22Rv1 (cell line): ENCODE data around the gene LAMC1.

Experiments used
- H3K27ac ChIP-seq: fragments of 450-650 bp; 2 replicates; pipeline ENCODE4 v1.5.1; 2017
- CTCF ChIP-seq: fragments of 450-650 bp; IDR thresholded peaks from 2 replicates; pipeline ENCODE4 v1.5.1; 2017; ENCODE audit warnings: mild to moderate bottlenecking
- ZFX ChIP-seq: fragments of 450-650 bp; IDR thresholded peaks from 2 replicates; pipeline ENCODE4 v1.6.1; 2017; ENCODE audit warnings: antibody characterized with exemption, borderline replicate concordance

Gene LAMC1

GRCh38 chr1:183021405-183022201, 1.6 kb upstream of the LAMC1 start:
- peak overlapping the region; percentile 90 for H3K27ac ChIP-seq
- no peak for TF ChIP-seq ZFX
- TF ChIP-seq CTCF, result no peak

GRCh38 chr1:183022202-183023145, 746 bp upstream of the LAMC1 start:
- TF ChIP-seq ZFX (no peak), CTCF (no peak)
- peak overlapping the region; percentile 90 for H3K27ac ChIP-seq

- TF ChIP-seq ZFX, result no peak
- TF ChIP-seq CTCF, result peak; percentile 79
- peak overlapping the region; percentile 90 for H3K27ac ChIP-seq
Measured at GRCh38 chr1:183023601-183024316, 539 bp downstream of the LAMC1 start.

- peak overlapping the region; percentile 90 for H3K27ac ChIP-seq
- TF ChIP-seq CTCF (no peak), ZFX (no peak)
Measured at GRCh38 chr1:183024317-183025009, 1.2 kb downstream of the LAMC1 start.

GRCh38 chr1:183025010-183025337, 1.8 kb downstream of the LAMC1 start:
- no peak overlapping the region for H3K27ac ChIP-seq
- TF ChIP-seq CTCF (no peak), ZFX (no peak)

GRCh38 chr1:183025782-183026774, 2.9 kb downstream of the LAMC1 start:
- H3K27ac ChIP-seq, result no peak overlapping the region

More at GRCh38 chr1:183025782-183026774, 2.9 kb downstream of the LAMC1 start:
- no peak for TF ChIP-seq CTCF
- no peak for TF ChIP-seq ZFX
